ENCODE data around the gene MAP2K5.

MAP2K5 gene

GRCh38 chr15:67542420-67543347, at the start of gene MAP2K5:
MAP2K5 (plus strand) TSS chr15:67542703; CDS start chr15:67543336, 633 bp downstream.
- DNase-seq: peak; percentile 64

DNA sequence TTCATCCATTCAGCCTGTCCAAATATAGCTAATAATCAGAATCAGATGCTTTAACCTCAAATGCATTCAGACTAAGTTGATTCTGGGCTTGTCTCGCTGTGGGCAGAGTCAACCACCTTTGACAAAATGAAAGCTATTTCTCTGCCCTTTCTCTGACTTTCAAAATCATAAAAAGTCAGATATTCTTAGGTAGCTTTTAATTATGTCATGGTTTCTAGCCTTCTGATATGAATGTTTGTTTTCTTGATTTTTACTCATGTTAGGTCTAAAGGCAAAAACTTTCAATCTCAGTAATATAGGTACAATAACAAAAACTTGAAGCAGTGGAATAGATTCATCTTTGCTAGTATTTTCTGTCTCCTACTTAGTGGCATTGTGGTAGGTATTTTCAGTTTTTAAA, 46.9 kb upstream of the MAP2K5 start:
- DNase-seq: no peak

DNA sequence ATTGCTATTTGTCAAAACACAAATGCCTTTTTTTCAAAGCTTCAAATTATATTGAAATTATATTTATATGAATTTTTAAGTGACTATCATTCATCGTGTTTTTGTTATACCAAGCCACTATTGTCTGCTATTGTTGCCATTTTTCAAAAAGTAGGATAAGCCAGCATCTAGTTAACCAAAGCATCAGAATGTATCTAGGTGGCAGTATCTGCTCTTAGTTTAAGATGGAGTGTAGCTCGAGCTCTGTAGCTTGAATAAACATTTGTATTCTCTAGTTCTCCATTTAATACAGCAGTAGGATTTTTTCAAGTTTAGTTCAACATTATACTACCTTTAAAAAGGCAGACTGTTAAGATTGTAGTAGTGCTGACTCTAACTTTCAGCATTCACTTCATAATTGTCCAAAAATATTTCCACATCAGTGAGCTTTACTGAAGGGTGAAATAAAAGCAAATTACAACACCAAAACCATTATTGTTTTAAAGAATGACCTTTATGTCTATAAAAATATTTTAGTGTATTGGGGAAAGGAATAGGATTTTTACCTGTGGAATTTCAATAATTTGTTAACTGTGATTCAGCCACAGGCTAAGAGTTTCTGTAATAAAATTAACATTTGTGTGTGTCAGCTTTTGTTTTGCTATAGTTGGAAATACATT, 41.2 kb upstream of the MAP2K5 start:
- peak; percentile 1 for DNase-seq

GRCh38 chr15:67501836-67502461, 40.6 kb upstream of the MAP2K5 start:
- DNase-seq: no peak

- DNase-seq: no peak
Measured at GRCh38 chr15:67504056-67504455, 38.4 kb upstream of the MAP2K5 start.

- no peak for DNase-seq
Measured at GRCh38 chr15:67504796-67505195, 37.7 kb upstream of the MAP2K5 start.

DNA sequence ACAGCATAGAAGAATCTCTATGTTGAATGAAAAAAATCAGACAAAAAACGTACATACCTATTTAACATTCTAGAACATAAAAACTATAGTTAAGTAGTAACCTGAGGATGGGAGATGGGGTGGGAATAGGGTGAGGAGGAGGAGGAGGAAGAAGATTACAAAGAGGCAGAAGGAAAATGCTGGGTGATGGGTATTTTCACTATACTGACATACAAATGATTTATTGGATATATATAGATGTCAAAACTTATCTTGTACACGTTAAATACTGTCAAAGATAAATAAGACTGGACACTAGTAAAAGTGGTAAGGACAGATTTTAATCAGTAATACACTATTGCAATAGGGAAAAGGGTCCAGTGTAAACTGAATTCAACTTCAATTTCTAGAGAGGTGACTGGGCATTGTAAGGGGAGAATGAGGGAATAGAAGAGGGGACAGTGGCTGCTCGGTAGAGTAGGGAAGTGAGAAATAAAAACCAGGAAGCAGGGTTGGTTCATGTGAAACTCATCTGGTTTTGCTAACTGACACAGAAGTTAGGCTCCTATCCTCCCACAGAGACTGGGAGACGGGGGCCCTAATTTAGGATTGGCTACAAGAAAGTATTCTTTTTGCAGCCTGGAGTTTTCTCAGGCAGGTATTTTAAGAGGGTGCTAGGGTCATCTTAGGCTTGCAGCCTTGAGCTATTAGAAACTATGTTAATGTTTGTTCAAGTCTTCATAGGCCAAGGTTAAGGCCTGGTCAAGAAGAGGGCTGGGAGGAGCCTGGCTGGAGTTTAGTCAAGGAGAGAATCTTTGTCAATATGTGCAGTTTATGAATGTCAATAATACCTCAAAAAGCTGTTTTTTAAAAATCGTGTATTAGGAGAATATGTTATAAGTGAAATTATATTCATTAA, 36.6 kb upstream of the MAP2K5 start:
- no peak for DNase-seq

DNA sequence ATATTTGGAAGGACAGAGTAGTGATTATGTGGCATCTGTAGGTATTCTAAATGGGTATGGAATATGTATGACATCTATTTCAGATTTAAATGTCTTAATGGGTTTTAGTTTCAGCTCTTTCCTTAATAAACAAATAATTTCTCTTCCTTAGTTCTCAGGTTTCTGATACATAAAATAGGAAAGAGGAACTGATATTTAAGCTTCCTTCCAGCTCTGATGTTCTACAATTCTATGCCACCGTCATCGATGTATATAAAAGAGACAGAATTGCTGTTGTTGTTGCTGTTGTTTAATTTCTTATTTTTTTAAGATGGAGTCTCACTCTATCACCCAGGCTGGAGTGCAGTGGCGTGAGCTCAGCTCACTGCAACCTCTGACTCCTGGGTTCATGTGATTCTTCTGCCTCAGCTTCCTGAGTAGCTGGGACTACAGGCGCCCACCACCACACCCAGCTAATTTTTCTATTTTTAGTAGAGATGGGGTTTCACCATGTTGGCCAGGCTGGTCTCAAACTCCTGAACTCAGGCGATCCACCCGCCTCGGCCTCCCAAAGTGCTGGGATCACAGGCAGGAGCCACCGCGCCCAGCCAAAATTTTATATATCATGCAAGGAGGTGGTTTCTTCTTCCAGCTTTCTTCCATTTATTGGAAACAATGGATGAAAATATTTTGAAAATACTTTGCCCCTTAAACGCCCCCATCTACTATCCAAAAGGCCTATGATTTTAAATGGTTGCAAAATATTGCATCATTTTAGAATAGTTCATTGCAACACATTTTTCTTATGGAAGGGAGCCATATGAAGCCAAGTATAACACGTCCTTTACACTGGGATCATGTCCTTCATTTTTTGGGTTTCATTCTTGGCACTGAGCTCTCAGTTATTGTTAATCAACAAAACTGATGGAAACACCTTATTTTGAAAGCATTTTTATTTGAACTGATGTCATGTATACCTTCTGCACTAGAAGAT, 35.4 kb upstream of the MAP2K5 start:
- DNase-seq: no peak

DNA sequence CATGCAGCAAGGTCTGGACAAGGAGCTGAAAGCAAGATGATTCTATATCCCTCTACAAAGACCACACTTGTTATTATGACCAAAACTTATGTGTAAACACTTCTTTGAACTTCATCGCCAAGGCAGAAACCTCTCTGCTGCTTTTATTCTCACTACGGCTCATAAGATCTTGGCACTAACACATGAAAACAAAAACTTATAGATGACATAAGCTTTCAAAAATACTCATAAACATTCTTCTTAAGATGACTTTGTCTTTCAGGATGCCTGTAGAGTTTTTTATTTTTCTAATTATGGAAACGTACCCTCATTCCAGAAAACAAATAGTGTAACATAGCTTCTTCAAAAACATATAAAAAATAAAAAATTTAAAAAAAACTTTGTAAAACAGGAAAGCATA, 34.1 kb upstream of the MAP2K5 start:
- no peak for DNase-seq

DNA sequence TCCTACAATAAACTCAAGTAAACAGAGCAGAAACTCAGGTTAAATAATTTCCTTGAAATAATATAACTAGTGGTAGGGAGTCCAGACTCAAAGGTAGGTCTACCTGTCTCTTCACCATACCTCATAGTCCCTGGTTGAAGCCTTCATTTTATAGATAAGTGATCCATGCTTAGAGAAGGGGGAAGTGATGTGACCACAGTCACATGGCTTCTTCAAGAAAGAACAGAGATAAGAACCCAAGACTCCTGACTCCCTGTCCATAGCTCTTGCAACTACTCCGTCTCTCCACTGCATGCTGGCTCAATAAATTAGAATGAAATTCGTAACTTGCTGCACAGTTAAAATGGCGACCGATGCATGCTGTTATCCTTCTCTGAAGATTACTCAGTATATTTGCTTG, 32.6 kb upstream of the MAP2K5 start:
- no peak for DNase-seq

DNA sequence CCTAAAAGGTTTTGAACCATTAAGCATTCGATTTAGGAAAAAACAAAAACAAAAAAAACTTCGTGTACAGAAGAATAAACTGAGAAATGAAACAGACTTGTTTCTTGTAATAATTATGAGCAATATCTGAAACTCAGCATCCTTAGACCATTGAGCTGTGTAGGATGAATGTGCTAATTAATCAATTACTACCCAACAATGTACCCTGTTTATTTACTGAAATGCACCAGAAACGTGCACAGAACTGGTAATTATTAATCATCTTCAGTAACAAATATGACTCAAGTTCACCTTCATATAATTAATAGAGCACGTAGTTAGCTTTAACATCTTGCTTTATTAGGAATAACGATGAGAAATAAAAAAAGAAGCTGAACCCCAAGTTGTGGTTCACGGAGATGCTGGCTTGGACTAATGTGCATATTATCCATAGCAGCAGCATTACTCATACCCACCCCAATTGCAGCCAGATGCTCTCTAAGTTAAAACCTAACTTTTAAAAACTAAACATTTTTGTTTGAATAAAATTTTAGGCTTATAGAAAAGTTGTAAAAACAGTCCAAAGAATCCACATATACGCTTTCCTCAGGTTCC, 31.8 kb upstream of the MAP2K5 start:
- no peak for DNase-seq

- no peak for DNase-seq
Measured at GRCh38 chr15:67511606-67512005, 30.9 kb upstream of the MAP2K5 start.

DNA sequence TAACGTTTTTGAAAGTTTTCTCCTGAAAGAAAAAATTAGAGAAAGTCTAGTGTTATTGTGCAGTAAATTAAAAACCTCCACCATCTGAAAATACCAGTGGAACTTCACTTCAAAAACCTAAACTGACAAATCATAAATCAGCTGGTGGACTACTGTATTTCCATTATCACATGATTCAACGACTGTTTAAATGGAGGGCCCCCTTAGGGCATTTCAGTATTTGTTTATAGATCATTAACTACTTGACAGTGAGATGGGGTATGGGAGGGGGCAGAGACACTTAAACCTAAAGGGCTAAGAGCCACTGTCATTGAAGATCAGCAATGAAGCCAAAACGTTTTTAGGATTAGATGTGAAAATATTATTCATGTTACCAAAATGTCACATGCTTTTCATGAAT, 30.4 kb upstream of the MAP2K5 start:
- peak; percentile 40 for DNase-seq

- no peak for DNase-seq
Measured at GRCh38 chr15:67512933-67513714, 29.4 kb upstream of the MAP2K5 start.

DNA sequence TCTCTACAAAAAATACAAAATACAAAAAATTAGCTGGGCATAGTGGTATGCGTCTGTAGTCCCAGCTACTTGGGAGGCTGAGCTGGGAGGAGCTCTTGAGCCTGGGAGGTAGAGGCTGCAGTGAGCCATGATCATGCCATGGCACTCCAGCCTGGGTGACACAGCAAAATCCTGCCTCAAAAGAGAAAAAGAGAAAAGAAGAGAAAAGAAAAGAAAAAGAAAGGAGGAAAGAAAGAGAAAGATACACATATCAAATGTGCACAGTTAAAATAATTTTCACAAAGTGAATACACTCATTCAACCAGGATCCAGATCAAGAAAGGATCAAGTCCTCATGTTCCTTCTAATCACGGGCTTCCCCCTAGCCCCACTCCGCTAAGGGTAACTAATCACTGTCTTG, 27.4 kb upstream of the MAP2K5 start:
- no peak for DNase-seq

- no peak for DNase-seq
Measured at GRCh38 chr15:67515557-67515956, 26.9 kb upstream of the MAP2K5 start.

GRCh38 chr15:67520321-67521028, 22.0 kb upstream of the MAP2K5 start:
- DNase-seq: no peak

DNA sequence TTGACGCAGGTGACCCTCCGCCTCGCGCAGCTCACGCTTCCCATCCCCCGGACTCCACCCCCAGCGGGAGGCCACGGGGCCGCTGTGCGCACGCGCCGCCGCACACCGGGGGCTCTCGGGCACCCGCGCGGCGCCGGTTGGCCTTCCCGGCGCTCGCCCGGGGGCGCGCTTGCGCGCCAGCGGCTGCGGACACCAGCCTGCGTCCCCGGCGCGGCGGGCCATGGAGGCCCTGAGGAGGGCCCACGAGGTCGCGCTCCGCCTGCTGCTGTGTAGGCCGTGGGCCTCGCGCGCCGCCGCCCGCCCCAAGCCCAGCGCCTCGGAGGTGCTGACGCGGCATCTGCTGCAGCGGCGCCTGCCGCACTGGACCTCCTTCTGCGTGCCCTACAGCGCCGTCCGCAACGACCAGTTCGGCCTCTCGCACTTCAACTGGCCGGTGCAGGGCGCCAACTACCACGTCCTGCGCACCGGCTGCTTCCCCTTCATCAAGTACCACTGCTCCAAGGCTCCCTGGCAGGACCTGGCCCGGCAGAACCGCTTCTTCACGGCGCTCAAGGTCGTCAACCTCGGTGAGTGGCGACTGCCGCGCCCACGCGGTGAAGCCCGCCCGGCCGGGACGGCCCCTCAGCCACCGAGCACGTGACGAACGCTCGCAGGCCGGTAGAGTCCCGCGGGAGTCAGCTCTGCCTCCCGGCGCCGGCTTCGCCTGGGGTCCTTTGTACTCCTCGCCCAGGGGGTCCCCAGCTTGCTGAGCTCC, 21.3 kb upstream of the MAP2K5 start, which contains the start of gene C15orf61:
Gene C15orf61, plus strand, starts transcription at position 103 of the 754 bp plus-strand sequence. Its CDS starts 118 bp downstream, at position 221.
- peak; percentile 81 for DNase-seq

Measured in NCI-H345 (cell line).